Activated CD8-positive, alpha-beta memory T cell treated with anti-CD3 and anti-CD28 coated beads for 1 hour (primary cell): Measurements from ENCODE around the gene HDHD3.
"Not testable (repeated sequence)": the region's sequence is repeated elsewhere in the genome, so short reads cannot be mapped to it uniquely, and the experiment has no call there.

Source experiments
- DNase-seq, 2 donors: peaks; one replicate each; pipeline ENCODE4 v3.0.0-alpha.2; 2020; ENCODE audit warnings: low read depth in 1 of 2; ENCODE audit errors: extremely low read depth in 1 of 2

The HDHD3 gene

DNA sequence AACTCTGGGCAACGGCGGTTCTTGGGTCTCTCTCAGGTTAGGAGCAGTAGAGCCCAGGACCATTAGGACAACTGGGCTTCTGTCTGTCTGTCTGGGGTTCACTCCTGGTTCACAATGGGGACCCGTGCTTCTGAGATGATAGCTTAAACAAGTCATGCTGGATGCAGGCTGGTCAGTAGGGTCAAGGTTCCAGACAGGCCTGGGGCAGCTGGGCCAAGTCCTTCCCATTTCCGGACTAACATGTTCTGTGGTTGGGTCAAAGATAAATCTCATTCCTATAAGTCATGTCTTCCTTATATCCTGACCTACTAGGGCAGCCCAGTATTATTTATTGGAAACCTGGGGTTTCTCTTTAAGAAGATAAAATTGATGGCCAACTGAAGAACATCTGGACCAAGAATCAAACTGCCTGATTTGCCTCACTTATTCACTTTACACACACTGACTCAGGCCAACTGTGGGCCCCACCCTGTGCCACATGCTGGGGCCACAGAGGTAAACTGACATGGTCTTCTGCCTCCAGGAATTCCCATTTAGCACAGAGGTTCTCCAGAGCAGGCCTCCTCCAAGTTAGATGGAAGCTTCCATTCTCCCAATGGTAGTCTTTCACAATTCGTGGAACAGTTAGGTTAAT is 8.3 kb downstream of the HDHD3 start:
- DNase-seq: no peak

DNA sequence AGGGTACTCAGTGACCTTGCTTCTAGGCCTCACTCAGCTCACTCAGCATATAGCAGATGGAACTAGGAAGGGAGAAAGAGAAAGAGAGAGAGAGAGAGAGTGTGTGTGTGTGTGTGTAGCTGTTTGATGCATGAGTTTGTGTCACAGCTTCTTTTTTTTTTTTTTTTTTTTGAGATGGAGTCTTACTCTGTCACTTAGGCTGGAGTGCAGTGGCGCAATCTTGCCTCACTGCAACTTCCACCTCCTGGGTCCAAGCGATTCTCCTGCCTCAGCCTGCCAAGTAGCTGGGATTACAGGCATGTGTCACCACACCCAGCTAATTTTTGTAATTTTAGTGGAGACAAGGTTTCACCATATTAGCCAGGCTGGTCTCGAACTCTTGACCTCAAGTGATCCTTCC is 11.1 kb downstream of the HDHD3 start:
- DNase-seq: not testable (repeated sequence)

DNA sequence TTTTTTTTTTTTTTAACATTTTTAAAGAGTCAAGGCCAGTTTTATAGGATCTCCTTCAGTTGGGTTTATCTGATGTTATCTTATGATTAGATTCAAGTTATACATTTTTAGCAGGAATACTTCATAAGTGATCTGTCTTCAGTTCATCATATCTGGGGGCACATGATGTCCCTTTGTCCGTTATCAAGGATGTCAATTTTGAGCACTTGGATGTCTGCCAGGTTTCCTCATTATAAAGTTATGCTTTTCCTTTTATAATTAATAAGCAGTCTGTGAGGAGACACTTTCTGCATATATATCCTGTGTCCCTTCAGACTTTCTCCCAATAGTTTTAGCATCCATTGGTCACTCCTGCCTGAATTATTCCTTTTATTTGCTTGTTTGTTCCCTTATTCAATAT is 11.8 kb downstream of the HDHD3 start:
- no peak for DNase-seq

DNA sequence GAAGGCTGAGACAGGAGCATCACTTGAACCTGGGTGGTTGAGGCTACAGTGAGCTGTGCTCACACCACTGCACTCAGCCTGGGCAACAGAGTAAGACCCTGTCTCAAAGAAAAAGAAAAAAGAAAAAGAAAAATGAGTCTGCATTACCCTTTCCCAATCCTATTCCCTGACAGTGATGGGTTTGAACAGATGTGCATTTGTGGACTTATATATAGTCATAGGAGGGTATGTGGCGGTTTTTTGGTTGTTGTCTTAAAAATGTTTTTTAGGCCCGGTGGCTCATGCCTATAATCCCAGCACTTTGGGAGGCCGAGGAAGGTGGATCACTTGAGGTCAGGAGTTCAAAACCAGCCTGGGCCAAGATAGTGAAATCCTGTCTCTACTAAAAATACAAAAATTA is 13.4 kb downstream of the HDHD3 start:
- no peak for DNase-seq

DNA sequence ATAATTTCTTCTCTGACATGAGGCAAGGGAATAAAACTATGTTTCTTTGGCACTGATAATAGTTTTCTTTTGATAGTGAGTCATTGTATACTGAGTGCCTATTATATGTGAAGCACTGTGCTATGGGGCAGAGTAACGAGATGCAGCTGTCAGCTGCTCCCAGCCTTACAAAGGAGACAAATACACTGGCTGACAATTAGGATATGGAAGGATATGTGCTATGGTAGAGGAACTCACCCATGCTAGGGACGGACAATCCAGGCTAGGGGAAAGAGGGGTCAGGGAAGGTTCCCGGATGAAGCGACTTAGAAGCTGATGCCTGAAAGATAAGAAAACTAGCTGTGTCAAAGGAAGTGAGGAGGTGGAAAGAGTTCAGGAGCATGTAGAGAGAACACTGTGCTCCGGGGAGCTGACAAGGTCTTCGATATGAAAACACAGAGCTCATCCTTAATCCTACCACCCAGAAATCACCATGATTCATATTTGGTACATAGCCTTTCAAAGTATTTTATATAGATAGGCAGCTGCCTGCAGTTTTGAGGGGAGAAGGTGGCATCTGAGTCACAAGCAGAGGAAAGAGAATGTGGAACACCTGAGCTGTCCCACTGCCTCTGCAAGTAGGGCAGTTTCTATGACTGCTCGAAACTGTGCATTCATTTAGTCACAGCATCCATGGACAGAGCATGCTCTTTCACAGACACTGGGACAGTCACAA is 15.3 kb downstream of the HDHD3 start:
- no peak for DNase-seq

DNA sequence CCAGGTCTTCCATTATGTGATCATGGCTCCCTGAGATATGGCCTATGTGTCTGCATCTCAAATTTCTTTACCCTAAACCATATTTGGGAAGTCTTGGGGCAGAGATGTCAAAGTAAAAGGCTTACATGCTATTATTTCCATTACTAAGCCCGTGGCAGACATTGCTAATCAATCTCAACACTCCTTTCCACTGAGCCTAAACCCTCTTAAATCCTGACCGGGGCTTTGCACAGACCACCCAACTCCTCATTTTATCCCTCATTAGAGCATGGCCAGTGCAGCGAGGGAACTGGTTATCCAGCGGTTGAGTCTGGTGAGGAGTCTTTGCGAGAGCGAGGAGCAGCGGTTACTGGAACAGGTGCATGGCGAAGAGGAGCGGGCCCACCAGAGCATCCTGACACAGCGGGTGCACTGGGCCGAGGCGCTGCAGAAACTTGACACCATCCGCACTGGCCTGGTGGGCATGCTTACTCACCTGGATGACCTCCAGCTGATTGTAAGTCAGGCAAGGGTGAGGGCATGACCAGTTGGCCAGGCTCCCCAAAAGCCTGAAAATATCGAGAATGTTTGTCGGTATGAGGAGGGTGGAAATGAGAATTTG is 16.4 kb downstream of the HDHD3 start:
- DNase-seq: no peak

DNA sequence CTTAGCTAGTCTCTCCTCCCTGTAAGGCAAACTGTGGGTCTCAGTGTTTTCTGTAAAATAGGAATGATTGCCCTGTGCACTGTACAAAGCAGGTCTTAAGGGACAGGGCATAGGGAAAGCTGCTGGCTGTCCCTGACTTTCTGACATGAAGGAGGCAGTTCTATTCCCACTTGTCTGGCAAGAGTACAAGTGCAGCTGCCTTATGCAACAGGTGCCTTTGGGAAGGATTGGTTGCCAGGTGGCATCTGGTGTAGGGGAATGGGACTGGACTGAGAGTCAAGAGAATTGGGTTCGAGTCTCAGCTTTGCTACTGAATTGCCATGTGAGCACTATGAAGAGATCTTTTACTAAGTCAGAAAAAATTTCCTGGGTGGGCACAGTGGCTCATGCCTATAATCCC is 17.4 kb downstream of the HDHD3 start:
- no peak for DNase-seq

DNA sequence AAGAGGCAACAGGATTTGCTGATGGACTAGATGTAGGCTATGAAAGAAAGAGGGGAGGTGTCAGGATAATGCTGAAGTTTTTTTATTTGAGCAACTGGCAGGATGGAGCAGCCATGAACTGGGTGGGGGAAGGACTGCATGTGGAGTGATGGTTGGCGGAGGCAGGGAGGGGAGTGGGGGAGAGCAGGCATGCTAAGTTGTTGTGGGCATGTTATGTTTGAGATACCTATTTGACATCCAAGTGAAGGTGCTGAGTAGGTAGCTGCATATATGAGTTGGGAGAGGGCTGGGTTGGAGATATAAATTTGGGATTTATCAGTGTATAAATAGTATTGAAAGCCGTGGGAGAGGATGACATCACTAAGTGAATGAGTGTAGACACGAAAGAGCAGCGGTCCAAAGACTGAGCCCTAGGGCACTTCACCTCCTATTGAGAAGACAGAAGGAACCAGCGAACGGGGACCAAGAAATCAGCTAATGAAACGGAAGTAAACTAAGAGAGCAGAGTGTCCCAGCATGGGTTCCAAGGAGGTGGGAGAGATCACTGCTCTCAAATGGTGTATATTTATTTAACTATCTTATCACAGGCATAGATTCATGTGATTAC is 20.0 kb downstream of the HDHD3 start:
- no peak for DNase-seq

DNA sequence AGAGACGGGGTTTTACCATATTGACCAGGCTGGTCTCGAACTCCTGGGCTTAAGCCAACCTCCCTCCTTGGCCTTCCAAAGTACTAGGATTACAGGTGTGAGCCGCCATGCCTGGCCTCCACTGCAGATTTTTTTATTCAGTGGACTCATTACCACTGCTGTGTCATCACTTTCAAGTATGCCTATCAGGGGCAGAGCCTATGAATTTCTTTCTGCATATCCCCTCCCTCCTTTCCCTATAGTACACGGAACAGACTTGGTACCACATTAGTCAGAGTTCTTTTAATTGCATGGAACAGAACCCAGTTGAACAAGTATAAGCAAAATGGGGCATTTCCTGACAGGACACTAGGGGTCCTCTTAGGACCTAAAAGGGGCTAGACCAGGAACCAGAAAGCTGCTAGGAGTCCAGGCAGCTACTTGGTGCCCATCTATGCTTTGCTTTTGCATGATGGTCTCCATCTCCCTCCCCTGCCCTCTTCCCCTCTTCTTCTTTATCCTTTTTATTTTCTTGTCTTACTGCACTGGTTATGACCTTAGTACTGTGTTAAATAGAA is 21.7 kb downstream of the HDHD3 start:
- DNase-seq: no peak

DNA sequence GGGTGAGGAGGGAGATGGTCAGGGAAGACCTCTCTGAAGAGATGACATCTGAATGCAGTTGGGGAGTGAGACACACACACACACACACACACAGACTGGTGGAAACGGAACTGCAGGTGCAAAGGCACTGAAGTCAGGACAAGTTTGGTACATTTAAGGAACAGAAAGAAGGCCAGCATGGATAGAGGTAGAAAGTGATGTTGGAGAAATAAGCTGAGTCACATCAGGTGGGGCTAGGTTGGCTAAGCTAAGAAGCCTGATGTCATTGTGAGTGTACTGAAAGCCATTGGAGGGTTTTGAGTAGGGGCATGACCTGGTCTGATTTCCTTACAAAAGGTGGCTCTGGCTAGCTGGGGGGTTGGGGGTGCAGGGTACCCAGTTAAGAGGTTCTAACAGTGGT is 24.4 kb downstream of the HDHD3 start:
- no peak for DNase-seq

DNA sequence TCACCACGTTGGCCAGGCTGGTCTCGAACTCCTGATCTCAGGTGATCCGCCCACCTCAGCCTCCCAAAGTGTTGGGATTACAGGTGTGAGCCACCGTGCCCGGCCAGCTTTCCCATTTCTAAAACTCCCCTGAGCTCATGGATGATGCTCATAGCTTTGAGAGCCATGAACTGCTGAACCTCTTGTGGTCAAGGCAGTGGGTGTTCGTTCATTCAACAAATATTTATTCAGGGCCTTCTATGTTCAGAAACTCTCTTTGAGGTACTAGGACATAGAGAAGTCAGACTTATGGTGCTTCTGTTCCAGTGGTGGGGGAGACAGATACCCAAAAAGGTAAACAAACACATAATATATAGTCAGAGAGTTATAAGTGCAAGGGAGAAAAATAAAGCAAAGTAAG is 24.8 kb downstream of the HDHD3 start:
- no peak for DNase-seq

DNA sequence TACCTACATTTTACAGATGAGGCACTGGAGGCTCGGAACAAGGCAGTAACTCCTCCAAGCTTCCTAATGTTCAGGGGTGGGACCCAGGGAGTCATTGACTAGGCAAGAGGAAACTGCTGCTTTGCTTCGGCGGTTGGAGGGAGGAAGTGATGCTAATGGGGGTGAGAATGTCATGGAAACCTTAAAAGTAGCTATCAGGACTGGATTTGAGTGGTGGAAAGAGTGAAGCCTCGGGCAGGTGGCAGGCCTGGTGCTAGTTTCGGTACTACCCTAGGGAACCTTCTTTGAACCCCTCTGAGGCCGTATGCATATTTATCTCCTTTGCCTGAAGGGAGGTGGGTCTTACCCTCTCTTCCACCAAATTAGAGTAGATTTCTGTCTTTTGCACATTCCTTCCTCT is 25.8 kb downstream of the HDHD3 start:
- DNase-seq: no peak

DNA sequence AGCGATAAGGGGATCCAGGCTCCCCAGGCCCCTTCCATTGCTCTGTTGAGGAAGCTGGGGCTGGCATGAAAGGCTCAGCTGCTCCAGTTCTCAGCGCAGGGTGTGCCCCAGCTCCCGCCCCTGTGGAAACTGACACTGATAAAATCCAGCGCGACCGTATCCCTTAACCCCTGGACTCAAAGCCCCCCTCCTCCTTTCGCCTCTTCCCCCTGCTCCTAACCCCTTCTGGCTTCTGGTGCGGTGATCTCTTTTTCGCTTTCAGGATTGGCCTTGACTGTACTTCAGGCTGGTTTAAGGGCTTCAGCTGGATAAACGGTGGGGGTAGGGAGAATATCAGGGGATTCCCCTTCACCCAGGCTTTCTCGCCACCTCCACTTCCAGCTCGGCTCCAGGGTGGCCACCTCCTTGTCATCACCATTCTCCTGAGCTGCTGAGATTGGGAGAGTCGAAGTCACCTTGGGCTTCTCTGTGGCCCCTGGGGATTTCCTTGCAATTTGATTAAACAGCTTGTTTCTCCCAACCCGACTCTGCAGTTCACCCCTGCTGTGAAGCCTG is 26.6 kb downstream of the HDHD3 start:
- DNase-seq: no peak

DNA sequence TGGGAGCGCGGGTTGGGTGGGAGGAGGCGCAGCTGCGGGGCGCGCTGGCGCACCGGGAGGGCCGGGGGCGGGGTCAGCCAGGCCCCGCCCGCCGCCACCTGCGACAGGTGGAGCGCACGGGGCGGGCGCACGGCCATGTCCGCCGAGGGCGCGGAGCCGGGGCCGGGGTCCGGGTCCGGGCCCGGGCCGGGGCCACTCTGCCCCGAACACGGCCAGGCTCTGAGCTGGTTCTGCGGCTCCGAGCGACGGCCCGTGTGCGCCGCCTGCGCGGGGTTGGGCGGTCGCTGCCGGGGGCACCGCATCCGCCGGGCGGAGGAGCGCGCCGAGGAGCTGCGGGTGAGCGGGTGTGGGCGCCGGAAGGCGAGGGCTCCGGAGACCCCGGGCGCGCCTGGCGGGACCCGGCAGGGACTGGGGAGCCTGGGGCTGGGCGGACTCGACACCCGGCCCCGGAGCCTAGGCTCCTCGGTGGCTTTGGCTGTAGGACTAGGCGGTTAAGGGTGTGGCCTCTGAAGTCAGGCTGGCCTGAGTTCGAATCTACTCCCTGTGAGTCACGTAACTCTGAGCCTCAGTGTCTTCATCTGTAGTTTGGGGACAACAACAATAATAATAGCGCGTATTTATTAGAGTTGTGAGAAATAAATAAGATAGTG is 27.2 kb downstream of the HDHD3 start, which contains the start of gene BSPRY:
Gene BSPRY (plus strand): TSS at position 97 of the 650 bp plus-strand sequence. CDS start 39 bp downstream, at position 136.
- DNase-seq: no peak

DNA sequence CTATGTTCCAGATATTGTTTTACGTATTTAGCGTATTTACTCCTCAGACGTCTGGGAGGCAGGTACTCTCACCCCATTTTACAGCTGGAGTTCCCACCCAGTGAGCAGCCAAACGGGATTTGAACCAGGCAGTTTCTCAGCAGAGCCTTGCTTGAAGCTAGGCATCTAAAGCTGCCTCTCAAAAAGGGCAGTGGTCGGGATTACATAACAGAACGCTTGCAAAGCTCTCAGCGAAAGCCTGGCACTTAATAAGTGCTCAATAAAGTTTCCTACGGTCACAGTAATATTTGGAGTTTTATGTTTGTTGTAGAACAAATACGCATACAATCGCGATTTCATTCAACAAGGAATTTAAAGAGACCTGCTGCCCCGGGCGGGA is 27.7 kb downstream of the HDHD3 start:
- DNase-seq: no peak

DNA sequence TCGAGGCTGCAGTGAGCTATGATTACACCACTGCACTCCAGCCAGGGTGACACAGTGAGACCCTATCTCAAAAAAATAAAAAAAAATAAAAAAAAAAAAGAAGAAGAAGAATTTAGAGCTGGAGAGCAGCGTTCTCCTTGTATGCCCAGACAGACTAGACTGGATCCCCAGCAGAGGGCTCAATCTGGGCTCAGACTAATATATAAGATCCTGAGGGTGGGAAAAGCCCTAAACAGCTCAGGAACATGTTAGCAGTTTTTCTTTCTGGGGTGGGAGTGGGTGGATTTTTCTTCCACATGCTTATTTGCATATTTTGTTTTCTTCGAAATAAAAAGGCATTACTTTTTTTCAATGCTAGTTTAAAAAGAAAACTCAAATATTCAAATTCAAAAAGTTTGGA is 28.3 kb downstream of the HDHD3 start:
- DNase-seq: no peak

DNA sequence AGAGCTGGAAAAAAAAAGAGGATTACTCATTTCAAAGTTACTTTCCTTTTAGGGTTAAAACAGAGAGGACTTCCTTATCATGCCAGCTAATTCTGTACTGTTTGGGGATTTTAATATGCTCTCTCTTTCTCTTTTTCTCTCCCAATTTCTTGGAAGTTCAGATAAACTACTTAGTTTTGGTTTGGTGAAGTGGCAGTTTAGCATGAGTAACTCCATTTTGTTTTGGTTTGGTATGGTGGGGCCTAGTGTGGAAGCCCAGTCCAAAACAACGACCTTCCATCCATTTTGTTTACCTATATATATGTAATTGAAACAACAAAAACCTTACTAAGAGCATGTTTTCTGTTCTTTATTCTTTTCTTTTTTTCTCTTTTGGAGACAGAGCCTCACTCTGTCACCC is 31.1 kb downstream of the HDHD3 start:
- no peak for DNase-seq

DNA sequence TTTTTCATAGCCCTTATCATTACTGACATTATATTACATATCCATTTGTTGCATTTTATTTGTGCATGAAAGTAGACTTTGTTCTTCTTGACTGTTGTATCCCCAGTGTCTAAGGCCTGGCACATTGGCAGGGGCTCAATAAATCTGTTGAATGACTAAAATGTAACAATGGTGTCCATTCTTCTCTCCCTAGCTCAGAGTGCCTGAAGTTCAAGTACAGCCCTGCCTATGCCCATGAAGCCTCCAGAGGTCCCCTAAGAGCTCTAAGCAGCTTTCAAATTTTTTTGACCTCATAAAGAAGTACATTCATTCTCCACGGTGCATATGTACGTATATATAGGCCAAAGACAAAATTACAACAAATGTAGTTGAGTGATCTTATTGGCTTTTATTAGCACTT is 31.6 kb downstream of the HDHD3 start:
- DNase-seq: no peak

DNA sequence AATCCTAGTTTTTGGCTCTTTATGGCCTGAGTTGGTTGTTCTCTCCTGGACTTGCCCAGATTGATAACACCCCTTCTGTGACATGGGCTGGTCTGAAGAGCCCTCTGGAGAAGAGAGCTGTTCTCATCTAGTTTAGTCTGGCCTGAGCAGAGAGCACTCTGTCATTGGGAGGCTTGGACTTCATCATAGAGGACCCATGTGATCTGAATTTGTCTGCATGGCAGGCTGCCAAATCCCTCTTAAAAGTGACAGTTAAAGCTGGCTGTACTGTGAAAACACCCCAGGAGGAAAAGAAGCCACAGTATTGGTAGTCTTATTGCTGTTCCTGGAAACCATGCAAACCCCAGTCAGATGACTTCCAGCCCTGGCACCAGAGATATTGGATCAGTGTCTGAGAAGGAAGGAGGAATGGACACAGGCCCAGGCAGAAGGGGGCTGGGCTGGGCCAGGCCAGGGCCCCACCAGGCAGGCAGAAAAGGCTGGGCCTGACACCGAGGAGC is 33.0 kb downstream of the HDHD3 start:
- DNase-seq: no peak

DNA sequence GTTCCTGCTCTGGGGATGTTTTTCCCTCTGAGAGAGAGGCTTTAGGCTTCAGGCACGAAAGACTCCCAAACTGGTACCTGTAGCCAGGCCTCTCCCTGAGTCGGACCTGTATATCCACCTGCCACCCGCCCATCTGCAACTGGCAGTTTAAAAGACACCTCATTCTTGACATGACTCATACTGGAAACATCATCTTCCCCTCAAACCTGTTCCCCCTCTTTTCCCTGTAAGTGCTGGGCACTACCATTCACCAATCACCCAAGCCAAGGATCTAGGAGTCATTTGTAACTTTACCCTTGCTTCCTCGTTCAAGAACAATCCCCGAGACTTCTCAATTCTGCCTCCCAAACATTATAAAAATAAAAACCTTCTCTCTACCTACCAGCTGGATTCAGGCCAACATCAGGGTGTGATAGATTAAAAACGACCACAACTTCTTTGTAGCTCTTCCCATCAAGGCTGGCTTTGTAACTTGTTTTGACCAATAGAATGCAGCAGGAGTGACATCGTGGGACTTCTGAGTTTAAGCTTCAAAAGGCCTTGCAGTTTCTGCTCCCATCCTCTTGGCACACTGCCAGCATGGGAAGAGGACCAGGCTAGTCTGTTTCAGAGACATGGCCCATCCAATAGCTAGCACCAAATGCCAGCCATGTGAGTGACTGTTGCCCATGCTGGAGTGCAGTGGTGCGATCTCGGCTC is 34.9 kb downstream of the HDHD3 start:
- no peak for DNase-seq
